Activated effector memory CD4-positive, alpha-beta T cell treated with Interleukin-2 at 50 U/mL for 16 hours (primary cell): ENCODE data around the gene IL31.
"Not testable (repeated sequence)": the region's sequence is repeated elsewhere in the genome, so short reads cannot be mapped to it uniquely, and the experiment has no call there.

Experiments
- DNase-seq: peaks from one replicate; pipeline ENCODE4 v3.0.0-alpha.2; 2020

IL31 gene

DNA sequence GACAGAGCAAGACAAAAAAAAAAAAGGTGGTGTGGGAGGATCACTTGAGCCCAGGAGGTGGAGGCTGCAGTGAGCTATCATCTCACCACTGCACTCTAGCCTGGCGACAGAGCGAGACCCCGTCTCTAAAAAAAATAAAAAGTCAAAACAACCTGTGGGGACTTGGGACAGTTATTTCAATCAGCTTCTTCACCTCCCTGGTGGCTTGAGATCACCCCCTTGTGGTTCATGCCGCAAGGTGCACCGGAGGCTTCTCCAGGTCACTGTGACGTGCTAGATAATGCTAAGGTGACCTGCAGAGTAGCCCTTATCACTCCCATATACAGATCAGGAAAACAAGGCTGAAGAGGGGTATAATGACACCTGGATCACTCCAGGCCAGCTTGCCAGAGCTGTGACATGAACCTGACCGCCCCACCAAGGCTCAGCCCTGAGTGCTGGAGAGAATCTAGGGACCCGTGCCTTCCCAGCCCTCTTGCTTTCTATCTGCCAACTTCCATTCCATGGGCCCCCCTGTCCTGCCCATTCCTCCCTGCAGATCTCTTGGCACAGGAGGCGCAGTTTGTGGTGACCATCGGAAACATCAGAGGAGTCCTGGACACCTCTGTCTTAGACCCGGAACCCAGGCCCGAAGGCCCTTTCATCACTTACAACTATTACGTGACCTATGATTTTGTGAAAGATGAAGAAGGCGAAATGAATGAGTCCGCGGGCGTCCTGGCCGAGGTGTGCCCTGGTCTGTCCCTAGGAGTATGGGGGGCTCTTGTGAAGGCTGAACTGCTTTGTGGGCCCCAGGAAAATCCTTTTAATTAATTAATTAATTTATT, 17.0 kb upstream of the IL31 start:
- DNase-seq, result peak; percentile 40

DNA sequence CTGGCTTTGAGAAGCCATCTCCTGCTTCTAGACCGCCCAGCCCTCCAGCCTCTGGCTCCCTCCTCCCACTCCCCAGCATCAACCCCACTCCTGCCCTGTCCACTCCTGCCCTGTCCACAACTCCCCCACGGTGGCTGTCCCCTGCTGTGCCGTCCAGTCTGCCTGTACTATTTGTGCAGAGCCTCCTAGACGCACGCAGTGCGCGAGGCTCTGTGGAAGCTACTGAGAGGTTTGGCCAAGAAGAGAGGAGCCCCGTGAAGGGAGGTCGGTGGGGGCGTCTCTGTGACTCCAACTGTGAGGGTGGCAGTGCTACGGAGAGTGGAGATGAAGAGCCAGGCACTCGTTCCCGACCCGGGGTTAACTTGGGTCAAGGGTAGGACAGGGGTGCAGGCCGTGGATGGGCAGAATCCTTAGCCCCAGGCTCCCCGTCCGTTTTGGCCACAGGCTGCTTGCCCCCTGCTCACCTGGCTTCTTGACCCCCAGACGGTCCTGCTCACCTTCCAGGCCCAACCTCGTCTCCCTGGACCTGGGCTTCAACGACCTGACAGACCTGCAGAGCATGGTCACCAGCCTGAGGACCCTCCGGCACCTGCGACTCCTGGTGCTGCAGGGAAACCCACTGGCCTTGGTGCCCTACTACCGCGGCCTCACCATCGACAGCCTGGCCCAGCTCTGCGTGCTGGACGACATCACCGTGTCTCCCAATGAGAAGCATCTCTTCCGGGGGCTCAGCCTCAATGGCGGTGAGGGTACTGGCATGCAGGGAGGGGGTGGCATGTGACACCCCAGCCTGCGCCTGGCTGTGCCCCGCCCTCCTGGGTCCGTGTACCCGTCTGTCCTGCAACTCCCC, 15.8 kb upstream of the IL31 start:
- no peak for DNase-seq

DNA sequence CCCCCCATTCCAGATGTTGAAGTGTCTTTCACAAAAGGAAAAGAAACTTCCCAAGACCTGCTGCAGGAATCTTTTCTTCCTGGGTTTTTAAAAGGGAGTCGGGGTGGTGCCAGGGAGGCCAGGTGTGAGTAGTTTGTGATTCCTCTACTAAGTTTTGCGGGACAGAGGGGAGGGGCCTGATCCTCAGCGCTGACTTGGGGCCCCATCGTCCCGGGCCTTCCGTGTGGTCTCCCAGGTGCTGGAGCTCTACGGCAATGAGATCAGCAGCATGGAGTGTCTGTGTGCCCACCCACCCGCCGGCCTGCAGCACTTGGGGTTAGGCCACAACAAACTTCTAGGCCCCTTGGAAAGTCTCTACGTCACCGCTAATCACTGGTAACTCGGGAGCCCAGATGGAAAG, 13.4 kb upstream of the IL31 start:
- no peak for DNase-seq

DNA sequence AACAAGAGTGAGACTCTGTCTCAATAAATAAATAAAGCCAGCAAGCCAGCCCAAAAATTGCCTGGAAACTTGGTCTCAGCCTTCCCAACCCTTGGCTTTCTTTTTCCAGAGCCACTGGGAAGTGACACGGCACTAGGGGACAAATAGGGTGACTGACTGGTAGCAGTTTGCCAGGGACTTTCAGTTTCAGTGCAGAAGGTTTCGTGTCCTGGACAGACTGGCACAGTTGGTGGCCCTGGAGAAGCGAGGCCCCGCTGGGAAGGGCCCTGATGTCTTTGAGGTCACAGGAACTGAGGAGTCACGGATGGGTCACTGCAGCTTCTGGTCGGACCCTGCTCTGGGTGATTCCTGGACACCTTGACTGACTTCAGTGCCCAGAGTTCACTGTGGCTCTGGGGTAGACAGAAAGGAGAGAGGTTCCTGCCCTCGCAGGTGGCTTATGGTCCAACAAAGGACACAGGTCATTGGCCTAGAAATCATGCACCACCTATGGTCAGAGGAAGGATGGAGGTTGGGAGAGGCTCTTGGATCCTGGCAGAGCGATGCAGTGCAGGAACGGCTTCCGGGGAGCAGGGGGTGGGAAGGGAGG, 11.6 kb upstream of the IL31 start:
- no peak for DNase-seq

DNA sequence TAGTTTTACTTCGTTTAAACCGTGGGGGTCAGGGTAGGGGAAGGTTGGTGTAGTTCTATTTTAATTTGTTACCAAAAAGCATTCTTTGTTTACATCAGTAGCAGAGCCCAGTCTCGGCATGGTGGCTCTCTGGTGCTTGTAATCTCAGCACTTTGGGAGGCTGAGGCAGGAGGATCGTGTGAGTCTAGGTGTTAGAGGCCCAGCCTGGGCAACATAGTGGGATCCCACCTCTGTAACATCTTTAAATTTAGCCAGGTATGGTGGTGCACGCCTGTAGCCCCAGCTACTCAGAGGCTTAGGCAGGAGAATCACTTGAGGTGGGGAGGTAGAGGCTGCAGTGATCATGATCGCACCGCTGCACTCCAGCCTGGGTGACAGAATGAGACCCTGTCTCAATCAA, 11.1 kb upstream of the IL31 start:
- DNase-seq, result no peak

DNA sequence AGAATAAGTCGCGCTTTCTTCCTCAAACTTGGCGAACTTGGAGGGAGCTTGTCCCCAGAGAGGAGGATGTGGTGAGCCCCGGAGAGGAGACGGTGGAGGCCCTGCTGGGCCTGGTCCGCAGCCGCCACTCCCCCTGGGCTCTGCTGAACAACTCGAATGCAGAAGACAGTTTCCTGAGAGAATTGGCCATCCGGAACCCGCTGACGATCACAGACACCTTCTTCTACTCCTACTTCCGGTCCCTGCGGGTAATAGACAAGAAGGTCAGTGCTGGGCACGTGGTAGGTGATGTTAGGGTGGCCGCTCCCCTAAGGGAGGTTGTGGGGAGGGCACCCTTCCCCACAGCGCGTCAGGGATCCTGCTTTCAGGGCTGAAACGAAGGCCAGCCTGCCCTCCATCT, 10.5 kb upstream of the IL31 start:
- DNase-seq, result no peak

DNA sequence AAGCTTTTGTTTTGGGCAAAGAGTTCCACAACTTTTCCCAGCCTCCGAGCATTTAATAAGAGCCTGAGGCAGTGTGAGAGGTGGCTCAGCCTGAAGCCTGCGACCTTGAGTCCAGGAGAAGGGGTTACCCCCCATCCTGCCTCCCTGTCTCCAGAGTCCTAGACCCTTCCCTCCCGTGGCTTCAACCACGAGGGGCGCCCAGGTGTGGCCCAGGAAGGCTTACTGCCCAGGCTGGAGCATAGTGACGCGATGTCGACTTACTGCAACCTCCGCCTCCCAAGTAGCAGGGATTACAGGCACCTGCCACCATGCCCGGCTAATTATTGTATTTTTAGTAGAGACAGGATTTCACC, 9.5 kb upstream of the IL31 start:
- no peak for DNase-seq

DNA sequence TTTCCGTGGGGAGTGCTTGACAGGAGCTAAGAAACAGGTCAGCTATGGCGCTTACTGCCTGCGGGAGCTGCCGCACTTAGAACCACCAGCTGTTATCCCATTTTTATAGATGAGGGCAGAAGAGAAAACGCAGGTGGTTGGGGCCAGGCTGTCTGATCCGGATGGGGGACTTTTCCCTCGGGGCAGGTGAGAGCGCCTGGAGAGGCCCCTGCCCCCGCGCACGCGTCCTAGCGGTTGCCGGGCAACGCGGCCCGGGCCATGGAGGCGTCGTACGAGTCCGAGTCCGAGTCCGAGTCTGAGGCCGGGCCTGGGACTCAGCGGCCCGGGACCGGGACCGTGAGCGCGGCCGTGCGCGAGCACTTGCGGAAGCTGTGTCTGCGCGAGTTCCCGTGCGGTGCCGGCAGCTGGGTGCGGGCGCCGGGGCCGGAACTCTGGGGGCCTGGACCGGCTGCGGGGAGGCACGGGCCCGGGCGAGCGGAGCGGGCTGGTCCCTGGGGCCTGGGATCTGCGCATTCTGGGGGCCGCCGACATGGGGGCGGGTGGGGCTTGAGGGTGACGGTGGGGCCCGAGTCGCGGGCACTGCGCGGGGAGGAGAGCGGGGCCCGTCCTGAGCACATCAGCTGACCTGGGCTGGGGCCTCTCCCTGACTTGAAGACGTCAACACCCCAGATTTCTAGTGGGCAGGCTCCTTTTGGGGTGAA, 9.0 kb upstream of the IL31 start, which contains the start of gene LRRC43:
Gene LRRC43, plus strand, starts transcription at position 237 of the 701 bp plus-strand sequence. Its CDS starts 22 bp downstream, at position 259.
- peak; percentile 12 for DNase-seq

DNA sequence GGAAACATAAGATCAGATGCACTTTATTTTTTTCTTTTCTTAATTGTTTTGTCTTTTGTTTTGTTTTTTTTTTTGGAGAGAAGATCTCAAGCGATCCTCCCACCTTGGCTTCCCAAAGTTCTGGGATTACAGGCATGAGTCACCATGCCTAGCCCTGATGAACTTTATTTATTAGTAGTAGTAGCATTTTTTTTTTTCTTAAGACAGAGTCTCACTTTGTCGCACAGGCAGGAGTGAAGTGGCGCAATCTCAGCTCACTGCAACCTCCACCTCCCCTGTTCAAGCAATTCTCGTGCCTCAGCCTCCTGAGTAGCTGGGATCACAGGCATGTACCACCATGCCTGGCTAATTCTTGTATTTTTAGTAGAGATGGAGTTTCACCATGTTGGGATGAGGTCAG, 2.5 kb upstream of the IL31 start:
- not testable (repeated sequence) for DNase-seq

DNA sequence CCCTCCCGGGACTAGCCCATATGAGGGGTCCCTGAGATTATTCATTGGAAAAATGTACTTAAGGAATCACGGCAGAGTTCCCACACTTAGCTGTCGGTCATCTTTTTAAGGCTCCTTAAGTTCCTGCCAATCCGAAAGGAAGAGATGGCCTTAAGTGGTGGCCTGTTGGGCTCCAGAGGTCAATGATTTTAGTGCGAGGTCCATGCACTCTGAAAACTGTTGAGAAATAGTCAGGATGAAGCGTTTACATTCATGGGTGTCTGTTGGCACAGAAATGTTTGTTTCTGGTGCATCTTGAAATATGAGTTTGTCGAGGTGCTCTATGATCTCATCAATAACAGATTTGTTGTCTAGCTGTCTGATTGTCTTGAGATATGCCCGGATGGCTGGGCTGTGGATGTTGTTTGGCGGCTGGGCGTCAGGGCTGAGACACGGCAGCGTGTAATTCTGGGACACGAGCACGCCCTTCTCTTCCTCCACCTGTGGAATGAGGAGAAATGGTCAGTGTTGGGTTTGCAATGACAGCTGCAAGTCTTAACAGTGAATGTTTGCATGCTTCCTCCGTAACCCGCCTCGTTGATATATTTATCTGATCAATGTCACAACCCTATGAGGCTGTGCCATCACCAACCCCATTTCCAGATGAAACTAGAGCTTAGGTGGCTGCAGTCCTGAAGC, 1.6 kb downstream of the IL31 start:
- no peak for DNase-seq

DNA sequence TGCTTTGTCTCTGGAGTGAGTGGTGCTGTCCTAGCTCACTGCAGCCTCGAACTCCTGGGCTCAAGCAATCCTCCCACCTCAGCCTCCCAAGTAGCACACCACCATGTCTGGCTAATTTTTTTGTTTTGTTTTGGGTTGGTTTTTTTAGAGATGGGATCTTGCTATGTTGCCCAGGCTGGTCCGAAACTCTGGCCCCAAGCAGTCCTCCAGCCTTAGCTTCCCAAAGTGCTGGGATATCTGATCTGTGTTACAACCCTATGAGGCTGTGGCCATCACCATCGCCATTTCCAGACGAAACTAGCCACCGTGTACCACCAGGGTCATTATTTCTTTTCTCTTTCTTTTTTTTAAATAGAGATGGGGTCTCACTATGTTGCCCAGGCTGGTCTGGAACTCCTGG, 2.6 kb downstream of the IL31 start:
- DNase-seq, result no peak

DNA sequence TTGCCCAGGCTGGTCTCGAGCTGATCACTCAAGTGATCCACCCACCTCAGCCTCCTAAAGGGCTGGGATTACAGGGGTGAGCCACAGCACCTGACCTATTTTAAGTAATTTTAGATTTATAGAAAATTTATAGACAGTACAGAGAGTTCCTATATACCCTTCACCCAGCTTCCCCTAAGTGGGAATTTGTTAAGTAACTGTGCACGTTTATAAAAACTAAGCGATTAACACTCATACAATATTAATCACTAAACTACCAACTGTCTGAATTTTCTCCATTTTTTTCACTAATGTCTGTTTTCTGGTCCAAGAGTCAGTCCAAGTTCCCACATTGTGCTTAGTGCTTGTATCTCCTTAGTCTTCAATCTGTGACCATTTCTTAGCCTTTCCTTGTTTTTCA, 5.5 kb downstream of the IL31 start:
- no peak for DNase-seq

DNA sequence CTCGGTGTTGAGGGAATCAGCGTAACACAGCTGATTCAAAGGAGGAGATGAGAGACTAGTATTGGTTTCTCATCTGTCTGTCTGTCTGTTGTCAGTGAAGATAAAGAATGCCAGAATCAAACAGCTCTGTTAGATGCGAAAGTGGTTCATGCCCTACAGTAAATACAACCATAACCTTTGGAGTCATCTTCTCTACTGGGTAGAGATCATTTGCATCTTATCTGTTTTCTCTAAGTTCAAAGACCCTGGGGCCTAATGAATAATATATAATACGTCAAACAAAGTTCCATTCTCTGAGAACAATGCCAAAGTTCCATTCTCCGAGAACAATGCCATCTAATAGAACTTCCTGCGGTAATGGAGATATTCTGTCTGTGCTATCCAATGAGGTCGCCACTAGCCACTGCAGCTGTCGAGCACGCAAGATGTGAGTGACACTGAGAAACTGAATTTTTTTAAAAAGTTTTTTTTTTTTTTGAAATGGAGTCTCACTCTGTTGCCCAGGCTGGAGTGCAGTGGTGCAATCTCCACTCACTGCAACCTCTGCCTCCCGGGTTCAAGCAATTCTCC, 6.6 kb downstream of the IL31 start:
- DNase-seq, result no peak

DNA sequence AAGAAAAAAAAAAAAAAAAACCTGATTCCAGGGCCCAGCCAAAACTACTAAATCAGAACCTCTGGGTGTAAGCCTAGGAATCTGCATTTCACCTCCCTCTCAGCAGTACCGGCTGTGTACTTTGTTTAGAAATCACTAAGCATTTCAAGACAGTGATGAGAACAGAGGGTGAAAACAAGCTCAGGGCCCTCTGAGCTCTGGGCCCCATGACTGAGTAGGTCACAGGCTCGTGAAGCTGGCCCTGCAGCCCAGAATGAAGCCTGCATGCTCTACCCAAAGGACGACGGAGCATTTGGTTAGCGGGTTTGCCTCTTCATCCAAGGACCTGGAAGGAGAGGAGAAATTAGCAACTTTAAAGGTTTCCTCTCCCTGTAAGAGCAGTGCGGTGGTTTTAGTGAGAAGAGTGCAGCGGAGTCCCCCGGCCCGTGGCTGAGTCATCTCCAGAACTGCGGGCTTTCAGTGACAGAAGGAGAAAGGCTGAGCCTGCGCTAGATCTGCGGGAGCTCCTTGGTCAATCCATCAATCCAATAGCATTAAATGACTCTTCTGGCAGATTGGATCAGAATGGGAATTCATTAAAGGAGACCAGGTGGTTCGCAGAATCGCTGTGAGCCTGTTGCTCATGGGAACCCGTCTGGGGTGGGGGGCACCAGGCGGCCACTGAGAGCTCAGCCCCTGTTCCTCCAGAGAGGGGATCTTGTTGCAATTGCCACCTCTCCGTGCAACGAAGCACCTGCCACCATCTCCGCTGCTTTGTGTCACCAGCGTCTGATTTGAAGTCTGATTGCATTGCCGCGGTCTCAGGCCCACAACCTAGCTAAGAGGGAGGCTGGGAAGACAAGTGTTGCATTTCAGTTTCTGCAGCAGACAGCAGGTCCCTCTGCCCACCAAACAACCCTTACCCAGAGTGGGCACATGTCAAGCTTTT, 7.3 kb downstream of the IL31 start:
- DNase-seq, result peak; percentile 11

DNA sequence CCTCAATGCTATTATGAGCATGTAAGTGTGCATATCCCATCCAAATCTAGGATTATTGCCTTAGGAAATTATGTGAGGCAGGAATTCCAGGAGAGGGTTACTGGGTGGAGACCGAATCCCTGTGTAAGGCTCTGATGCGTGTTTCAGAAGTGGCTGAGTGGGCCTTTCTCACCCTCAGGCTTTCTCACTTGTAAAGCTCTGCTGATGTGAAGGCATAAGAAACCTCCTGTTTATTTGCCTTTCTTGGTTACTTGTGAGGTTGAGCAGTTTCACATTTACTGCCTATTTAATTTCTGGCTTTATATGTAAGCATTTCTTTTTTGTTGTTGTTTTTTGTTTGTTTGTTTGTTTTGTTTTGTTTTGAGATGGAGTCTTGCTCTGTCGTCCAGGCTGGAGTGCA, 11.0 kb downstream of the IL31 start:
- no peak for DNase-seq

DNA sequence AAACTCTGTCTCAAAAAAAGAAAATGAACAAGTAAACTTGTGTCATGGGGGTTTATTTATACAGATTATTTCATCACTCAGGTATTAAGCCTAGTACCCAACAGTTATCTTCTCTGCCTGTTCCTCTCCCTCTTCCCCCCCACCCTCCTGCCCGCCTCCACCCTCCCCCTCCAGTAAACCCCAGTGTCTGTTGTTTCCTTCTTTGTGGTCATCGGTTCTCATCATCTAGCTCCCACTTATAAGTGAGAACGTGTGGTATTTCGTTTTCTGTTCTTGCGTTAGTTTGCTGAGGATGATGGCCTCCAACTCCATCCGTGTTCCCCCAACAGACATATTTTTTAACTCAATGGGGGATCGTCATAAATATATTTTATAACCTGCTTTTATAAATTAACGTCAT, 12.3 kb downstream of the IL31 start:
- no peak for DNase-seq

DNA sequence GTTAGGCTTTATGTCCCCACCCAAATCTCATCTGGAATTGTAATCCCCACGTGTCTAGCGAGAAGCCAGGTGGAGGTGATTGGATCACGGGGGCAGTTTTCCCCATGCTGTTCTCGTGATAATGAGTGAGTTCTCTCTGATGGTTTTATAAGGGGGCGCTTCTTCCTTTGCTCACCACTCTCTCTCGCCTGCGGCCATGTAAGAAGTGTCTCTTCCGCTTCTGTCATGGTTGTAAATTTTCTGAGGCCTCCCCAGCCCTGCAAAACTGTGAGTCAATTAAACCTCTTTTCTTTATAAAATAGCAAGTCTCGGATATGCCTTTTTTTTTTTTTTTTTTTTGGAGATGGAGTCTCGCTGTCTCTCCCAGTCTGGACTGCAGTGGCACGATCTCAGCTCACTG, 13.3 kb downstream of the IL31 start:
- DNase-seq, result no peak

DNA sequence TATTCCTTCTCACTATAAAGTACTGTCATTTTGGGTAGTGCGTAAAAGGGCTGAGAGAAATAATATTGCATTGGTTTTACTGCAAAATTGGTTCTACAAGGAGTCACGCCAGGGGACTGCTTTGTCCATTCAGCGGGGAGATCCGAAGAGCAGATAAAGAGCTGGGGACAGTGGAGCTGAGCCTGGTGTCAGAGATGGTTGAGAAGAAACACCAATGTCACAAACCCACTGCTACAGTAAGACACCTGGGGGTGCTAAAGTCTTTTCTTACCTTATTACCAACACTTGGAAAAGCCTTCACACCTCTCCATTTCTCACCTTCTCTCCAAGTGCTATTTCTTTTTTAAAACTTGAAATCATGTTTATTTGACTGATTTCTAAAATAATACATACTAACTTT, 14.1 kb downstream of the IL31 start:
- DNase-seq, result no peak

DNA sequence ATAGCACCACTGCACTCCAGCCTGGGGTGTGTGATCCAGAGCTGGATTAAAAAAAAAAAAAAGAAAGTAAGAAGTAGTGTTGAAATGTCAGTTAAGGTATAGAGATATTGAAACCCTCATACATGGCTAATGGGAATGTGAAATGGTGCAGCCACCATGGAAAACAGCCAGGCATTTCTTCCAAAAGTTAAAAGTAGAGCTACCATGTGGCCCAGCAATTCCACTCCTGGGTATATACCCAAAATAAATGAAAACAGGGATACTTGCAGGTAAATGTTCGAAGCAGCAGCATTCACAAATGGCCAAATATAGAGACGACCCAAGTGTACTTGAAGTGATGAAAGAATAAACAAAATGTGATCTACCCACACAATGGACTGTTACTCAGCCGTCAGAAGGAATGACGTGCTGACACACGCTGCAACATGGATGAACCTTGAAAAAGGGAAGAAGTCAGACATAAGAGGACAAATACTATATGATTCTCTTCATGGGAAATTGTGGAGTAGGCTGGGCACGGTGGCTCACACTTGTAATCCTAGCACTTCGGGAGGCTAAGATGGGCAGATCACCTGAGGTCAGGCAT, 15.2 kb downstream of the IL31 start:
- no peak for DNase-seq

DNA sequence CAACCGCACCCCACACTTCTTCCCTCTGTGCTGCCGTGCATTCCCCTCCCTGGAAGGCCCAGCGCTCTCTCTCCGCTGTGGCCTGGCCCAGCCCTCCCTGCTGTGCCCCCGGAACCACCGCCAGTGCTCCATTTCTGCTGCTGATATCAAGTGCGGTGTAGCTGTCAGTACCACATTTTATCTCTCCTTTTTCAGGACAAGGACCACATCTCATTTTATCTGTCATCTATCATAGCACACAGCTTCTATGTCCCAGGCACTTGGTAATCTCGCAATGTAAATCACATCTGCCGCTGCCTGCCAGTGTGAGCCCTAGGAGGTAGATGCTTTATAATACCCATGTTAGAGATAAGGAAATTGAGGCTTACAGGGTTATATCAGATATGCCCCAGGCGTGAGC, 18.3 kb downstream of the IL31 start:
- DNase-seq, result no peak

DNA sequence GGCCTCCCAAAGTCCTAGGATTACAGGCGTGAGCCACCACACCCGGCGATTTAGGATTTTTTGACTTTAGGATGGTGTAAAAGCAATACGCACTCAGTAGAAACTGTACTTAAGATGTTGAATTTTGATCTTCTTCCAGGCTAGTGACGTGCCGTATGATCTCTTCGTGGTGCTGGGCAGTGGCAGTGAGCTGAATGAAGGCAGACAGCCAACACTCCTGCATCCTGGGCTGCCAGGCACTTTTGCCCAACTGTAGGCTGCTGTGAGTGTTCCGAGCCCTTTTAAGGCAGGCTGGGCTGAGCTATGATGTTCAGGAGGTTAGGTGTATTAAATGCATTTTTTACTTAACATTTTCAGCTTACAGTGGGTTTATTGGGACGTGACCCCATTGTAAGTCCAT, 21.3 kb downstream of the IL31 start:
- no peak for DNase-seq
